GM23248 (cell line): Measurements from ENCODE around the gene RAN.

Experiments
- EZH2 ChIP-seq: fragments of 200-600 bp; sonication (generic); IDR thresholded peaks from 2 replicates; pipeline ENCODE4 v1.6.1; 2018; ENCODE audit warnings: antibody characterized with exemption, mild to moderate bottlenecking; ENCODE audit not compliant: insufficient read depth, poor library complexity, severe bottlenecking
- EZH2phosphoT487 ChIP-seq: fragments of 200-600 bp; sonication (generic); IDR thresholded peaks from 2 replicates; pipeline ENCODE4 v1.6.1; 2018; ENCODE audit warnings: antibody characterized with exemption, moderate library complexity, mild to moderate bottlenecking, low read depth; ENCODE audit not compliant: insufficient read depth

DNA sequence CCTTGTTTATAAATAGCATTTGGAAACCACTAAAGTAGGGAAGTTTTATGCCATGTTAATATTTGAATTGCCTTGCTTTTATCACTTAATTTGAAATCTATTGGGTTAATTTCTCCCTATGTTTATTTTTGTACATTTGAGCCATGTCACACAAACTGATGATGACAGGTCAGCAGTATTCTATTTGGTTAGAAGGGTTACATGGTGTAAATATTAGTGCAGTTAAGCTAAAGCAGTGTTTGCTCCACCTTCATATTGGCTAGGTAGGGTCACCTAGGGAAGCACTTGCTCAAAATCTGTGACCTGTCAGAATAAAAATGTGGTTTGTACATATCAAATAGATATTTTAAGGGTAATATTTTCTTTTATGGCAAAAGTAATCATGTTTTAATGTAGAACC is 4.4 kb downstream of the RAN start:
- no peak for TF ChIP-seq EZH2
- no peak for TF ChIP-seq EZH2phosphoT487
